DOHH2 (cell line): ENCODE results near the gene C19orf73.

Source experiments
- H3F3A ChIP-seq: fragments of 200-600 bp; sonication (generic), shearing (Covaris generic); 2 replicates; pipeline ENCODE4 v1.6.0; 2016; ENCODE audit warnings: antibody characterized with exemption, mild to moderate bottlenecking; ENCODE audit not compliant: control insufficient read depth, insufficient read depth
- H3K27ac ChIP-seq: fragments of 200-600 bp; sonication (generic); 2 replicates; pipeline ENCODE4 v1.5.1; 2014; ENCODE audit warnings: low read depth, mild to moderate bottlenecking, low read length, moderate library complexity
- H3K27me3 ChIP-seq: fragments of 200-600 bp; sonication (generic); 2 replicates; pipeline ENCODE4 v1.6.1; 2014; ENCODE audit warnings: mild to moderate bottlenecking, low read length, mixed read lengths; ENCODE audit not compliant: control insufficient read depth
- H3K36me3 ChIP-seq: fragments of 200-600 bp; sonication (generic); 2 replicates; pipeline ENCODE4 v1.6.1; 2014; ENCODE audit warnings: mild to moderate bottlenecking, low read length, moderate library complexity, mixed read lengths; ENCODE audit not compliant: control insufficient read depth
- H3K4me1 ChIP-seq: fragments of 200-600 bp; sonication (generic); 2 replicates; pipeline ENCODE4 v1.6.1; 2014; ENCODE audit warnings: mild to moderate bottlenecking, low read length, mixed read lengths; ENCODE audit not compliant: control insufficient read depth
- H3K4me2 ChIP-seq: fragments of 200-600 bp; sonication (generic); 2 replicates; pipeline ENCODE4 v1.6.0; 2014; ENCODE audit warnings: mild to moderate bottlenecking, low read length, moderate library complexity
- H3K4me3 ChIP-seq: fragments of 200-600 bp; sonication (generic); 2 replicates; pipeline ENCODE4 v1.5.1; 2014; ENCODE audit warnings: mild to moderate bottlenecking, low read length, mixed read lengths
- H3K79me2 ChIP-seq: fragments of 200-600 bp; sonication (generic); 2 replicates; pipeline ENCODE4 v1.6.1; 2014; ENCODE audit warnings: mild to moderate bottlenecking, low read length, mixed read lengths; ENCODE audit not compliant: control insufficient read depth
- H3K9me2 ChIP-seq: fragments of 200-600 bp; sonication (generic); replicated peaks from 2 replicates; pipeline ENCODE4 v1.6.1; 2014; ENCODE audit warnings: mild to moderate bottlenecking, low read length, mixed read lengths; ENCODE audit not compliant: control insufficient read depth
- H3K9me3 ChIP-seq: fragments of 200-600 bp; sonication (generic); 2 replicates; pipeline ENCODE4 v1.6.1; 2014; ENCODE audit warnings: antibody characterized with exemption, low read length, mixed read lengths; ENCODE audit not compliant: control insufficient read depth, insufficient read depth
- H4K20me1 ChIP-seq: fragments of 200-600 bp; sonication (generic); 2 replicates; pipeline ENCODE4 v1.6.0; 2014; ENCODE audit warnings: low read depth, mild to moderate bottlenecking, antibody characterized with exemption, low read length, moderate library complexity; ENCODE audit not compliant: control insufficient read depth, insufficient read depth
- CTCF ChIP-seq: fragments of 200-600 bp; sonication (generic); IDR thresholded peaks from one replicate; pipeline ENCODE4 v1.5.1; 2014; ENCODE audit warnings: antibody characterized with exemption, mild to moderate bottlenecking, low read depth, low read length; ENCODE audit not compliant: poor library complexity, severe bottlenecking
- EZH2phosphoT487 ChIP-seq: fragments of 200-600 bp; sonication (generic); IDR thresholded peaks from 2 replicates; pipeline ENCODE4 v1.6.1; 2017; ENCODE audit warnings: borderline replicate concordance, mild to moderate bottlenecking, antibody characterized with exemption, low read length, moderate library complexity, mixed read lengths

C19orf73 gene

GRCh38 chr19:49155005-49155819 is 36.3 kb upstream of the C19orf73 start, which contains the start of gene HRC:
HRC (minus strand) TSS chr19:49155396; CDS start chr19:49155237, 159 bp downstream.
- peaks cover 9% of the 10 kb centered on the region for H3F3A ChIP-seq
- H3K36me3 ChIP-seq, result no peaks in the 10 kb centered on the region
- peaks cover 9% of the 10 kb centered on the region for H3K27me3 ChIP-seq
- no peaks in the 10 kb centered on the region for H3K9me3 ChIP-seq
- no peaks in the 10 kb centered on the region for H4K20me1 ChIP-seq
- H3K4me2 ChIP-seq, result no peak within 1 kb of the TSS
- no peaks in the 10 kb centered on the region for H3K9me2 ChIP-seq
- H3K79me2 ChIP-seq, result no peaks in the 10 kb centered on the region
- no peak within 1 kb of the TSS for H3K4me3 ChIP-seq
- peaks cover 16% of the 10 kb centered on the region for H3K4me1 ChIP-seq
- no peak for TF ChIP-seq EZH2phosphoT487
- no peak for TF ChIP-seq CTCF
- H3K27ac ChIP-seq, result no peak within 1 kb of the TSS

GRCh38 chr19:49154279-49154678 is 35.3 kb upstream of the C19orf73 start:
- H3K9me3 ChIP-seq, result no peaks in the 10 kb centered on the region
- peaks cover 9% of the 10 kb centered on the region for H3F3A ChIP-seq
- no peak overlapping the region for H3K4me3 ChIP-seq
- H3K27me3 ChIP-seq, result peaks cover 9% of the 10 kb centered on the region
- H4K20me1 ChIP-seq, result no peaks in the 10 kb centered on the region
- no peaks in the 10 kb centered on the region for H3K36me3 ChIP-seq
- H3K4me2 ChIP-seq, result no peak overlapping the region
- TF ChIP-seq EZH2phosphoT487 (no peak), CTCF (no peak)
- H3K9me2 ChIP-seq, result no peaks in the 10 kb centered on the region
- peaks cover 16% of the 10 kb centered on the region for H3K4me1 ChIP-seq
- H3K79me2 ChIP-seq, result no peaks in the 10 kb centered on the region
- H3K27ac ChIP-seq, result no peak overlapping the region

GRCh38 chr19:49153167-49153809 is 34.3 kb upstream of the C19orf73 start:
- Histone ChIP-seq H3K4me3 (no peak overlapping the region), H3K79me2 (no peaks in the 10 kb centered on the region), H3F3A (peaks cover 9% of the 10 kb centered on the region), H3K4me1 (peaks cover 21% of the 10 kb centered on the region), H3K36me3 (no peaks in the 10 kb centered on the region), H3K9me3 (no peaks in the 10 kb centered on the region), H3K9me2 (no peaks in the 10 kb centered on the region), H4K20me1 (no peaks in the 10 kb centered on the region), H3K4me2 (no peak overlapping the region), H3K27ac (no peak overlapping the region), H3K27me3 (peaks cover 9% of the 10 kb centered on the region)
- no peak for TF ChIP-seq EZH2phosphoT487
- TF ChIP-seq CTCF, result no peak
